ENCODE data around the gene PPP1R13B.

PPP1R13B gene

DNA sequence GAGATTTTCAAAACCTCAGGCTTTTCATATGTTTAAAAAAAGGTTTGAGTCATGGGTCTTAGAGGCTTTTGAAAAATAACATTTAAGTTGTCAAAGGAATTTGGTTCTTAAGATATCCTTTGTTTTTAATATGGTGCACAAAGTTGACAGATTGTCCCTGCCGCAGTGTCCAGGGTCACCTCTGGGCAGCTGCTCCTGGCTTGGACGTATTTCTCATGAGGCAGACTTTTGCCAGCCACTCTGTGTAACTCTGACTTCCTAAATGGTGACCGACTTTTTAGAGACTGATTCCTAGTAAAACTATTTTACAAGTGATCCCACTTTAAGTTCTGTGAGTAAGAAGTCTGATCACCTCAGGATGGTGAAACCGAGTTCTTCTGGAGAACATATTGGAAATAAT is 159.7 kb downstream of the PPP1R13B start:
- no peak overlapping the region for H3K27ac Mint-ChIP-seq
- H3K36me3 Mint-ChIP-seq: no peaks in the 10 kb centered on the region
- no peaks in the 10 kb centered on the region for H3K27me3 Mint-ChIP-seq
- H3K9me3 Mint-ChIP-seq (ENCODE audit: low read depth): no peaks in the 10 kb centered on the region
- H3K4me1 Mint-ChIP-seq (ENCODE audit: low read depth): no peaks in the 10 kb centered on the region
- H3K4me3 Mint-ChIP-seq: no peak overlapping the region

DNA sequence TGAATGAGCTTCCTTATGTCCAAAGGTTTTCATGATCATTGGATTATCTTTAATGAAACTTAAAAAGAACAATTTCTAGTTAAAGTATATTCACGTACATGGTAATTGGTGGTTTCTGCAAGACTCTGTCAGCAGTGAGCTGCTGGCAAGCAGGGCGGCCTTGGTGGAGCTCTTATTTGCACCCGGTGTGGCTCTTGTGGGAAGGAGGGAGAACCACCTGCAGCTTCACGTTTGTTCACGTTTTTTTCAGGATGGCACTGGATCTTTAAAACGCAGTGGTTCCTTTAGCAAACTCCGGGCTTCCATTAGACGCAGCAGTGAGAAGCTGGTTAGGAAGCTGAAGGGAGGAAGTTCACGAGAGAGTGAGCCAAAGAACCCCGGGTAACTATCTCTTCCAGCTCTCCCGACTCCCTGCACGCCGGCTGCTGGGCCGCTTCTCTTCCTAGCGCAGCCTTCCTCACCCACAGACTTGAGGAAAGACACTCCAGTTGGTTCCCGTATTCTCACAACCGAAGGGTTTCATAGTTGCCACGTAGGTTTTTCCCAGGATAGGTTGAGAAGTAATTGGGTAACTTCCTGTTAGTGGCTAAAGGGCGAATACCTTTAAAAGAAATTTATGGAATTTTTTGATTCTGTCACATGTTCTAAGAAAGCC is 160.4 kb downstream of the PPP1R13B start:
- no peaks in the 10 kb centered on the region for H3K4me1 Mint-ChIP-seq (ENCODE audit: low read depth)
- H3K9me3 Mint-ChIP-seq (ENCODE audit: low read depth): no peaks in the 10 kb centered on the region
- H3K27ac Mint-ChIP-seq: no peak overlapping the region
- H3K4me3 Mint-ChIP-seq: no peak overlapping the region
- no peaks in the 10 kb centered on the region for H3K27me3 Mint-ChIP-seq
- H3K36me3 Mint-ChIP-seq: no peaks in the 10 kb centered on the region

DNA sequence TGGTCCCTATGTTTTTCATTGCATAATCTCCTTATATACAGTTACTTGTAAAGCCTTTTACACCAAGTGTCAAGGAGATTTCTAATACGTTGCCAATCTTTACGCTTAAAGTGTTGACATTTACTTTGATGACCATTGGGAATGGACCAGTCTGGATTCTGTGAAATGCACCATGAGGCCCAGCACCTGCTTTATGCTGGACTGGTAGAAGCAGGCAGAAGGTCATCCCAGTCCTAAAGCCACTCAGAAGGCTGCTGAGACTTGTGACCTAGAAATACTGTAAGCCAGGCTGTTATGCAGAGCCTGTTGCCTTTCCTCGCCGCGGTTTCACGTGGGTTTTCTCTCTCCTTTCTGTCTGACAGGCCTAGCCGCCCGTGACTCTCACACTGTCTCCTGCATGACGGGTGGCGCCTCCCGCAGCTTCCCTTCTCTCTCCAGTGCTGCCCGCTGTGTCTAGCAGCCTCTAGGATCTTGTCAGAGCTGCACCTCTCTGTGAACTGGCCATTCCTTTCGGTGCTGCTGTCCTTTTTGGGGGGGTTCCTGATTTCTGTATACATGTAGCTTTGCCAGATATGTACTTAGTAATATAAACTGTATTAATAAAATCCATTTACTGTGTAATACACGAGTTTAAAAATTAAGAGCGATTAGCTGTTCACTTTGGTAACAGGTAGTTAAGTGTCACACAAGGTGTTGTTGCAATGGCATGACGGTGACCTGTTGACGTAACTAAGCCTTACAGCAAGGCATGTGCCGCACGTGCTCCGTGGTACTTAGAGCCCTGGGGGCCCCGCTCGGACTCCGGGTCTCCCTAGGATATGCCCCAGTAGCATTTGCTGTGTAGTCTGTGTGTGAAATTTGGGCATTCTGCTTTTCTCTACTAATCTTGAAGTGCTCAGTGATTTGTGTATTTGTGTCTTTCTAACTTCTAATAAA is 161.8 kb downstream of the PPP1R13B start:
- no peaks in the 10 kb centered on the region for H3K27me3 Mint-ChIP-seq
- H3K9me3 Mint-ChIP-seq (ENCODE audit: low read depth): no peaks in the 10 kb centered on the region
- H3K4me1 Mint-ChIP-seq (ENCODE audit: low read depth): no peaks in the 10 kb centered on the region
- no peak overlapping the region for H3K27ac Mint-ChIP-seq
- no peak overlapping the region for H3K4me3 Mint-ChIP-seq
- no peaks in the 10 kb centered on the region for H3K36me3 Mint-ChIP-seq

- no peaks in the 10 kb centered on the region for H3K36me3 Mint-ChIP-seq
- no peaks in the 10 kb centered on the region for H3K27me3 Mint-ChIP-seq
- no peaks in the 10 kb centered on the region for H3K4me1 Mint-ChIP-seq (ENCODE audit: low read depth)
- no peaks in the 10 kb centered on the region for H3K9me3 Mint-ChIP-seq (ENCODE audit: low read depth)
- H3K4me3 Mint-ChIP-seq: no peak overlapping the region
- no peak overlapping the region for H3K27ac Mint-ChIP-seq
Observed at GRCh38 chr14:103684871-103685270, 162.5 kb downstream of the PPP1R13B start.

- Mint-ChIP-seq H3K4me3 (no peak overlapping the region), H3K27ac (no peak overlapping the region), H3K36me3 (no peaks in the 10 kb centered on the region), H3K9me3 (ENCODE audit: low read depth) (no peaks in the 10 kb centered on the region), H3K4me1 (ENCODE audit: low read depth) (no peaks in the 10 kb centered on the region), H3K27me3 (no peaks in the 10 kb centered on the region)
Observed at GRCh38 chr14:103684471-103684870, 162.9 kb downstream of the PPP1R13B start.

Data from activated naive CD8-positive, alpha-beta T cell (primary cell).